Gastrocnemius medialis (tissue), 4 donors: ENCODE results near the gene SAMD8.

Experiments used
- CTCF ChIP-seq, 5 experiments: fragments of 450-650 bp in 3 of 5; fragments of 200-600 bp in 2 of 5; sonication (generic) in 2 of 5; IDR thresholded peaks in 4 of 5; conservative IDR thresholded peaks in 1 of 5; 1 replicate in 4 of 5; 2 replicates in 1 of 5; pipeline ENCODE4 v1.5.1; 2016 to 2019; ENCODE audit warnings: antibody characterized with exemption in 5 of 5, mild to moderate bottlenecking in 3 of 5, moderate library complexity in 3 of 5
- POLR2A ChIP-seq, 2 donors: fragments of 450-650 bp; IDR thresholded peaks; one replicate each; pipeline ENCODE4 v1.6.1; 2017; ENCODE audit warnings: antibody characterized with exemption in 2 of 2, mild to moderate bottlenecking in 2 of 2, moderate library complexity in 2 of 2

DNA sequence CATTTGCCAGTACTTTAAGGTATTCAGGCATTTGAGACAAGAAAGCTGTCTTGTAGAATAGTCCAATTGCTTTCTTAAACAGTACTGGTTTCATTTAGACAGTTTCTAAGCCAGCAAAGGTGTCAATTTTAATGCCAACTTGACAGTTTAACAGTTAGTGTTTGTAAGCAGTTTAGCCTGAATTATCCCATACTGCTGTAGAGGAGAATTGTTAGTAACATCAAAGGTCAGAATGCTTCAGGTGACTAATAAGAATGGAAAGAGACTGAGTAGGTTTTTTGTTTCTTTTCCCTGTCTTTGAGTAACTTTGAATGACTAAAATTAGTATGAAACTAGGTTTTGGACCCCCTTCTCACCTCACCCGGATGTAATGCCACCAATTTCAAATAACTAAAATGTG is 69.6 kb downstream of the SAMD8 start:
- TF ChIP-seq CTCF (IDR thresholded peaks at IDR 0.05 in 4 of 5, conservative IDR thresholded peaks at IDR 0.05 in 1 of 5) (no peak), POLR2A (IDR thresholded peaks at IDR 0.05) (no peak)
